Hindlimb muscle (tissue), 1 donor: ENCODE data around the gene SLC49A3. TPM values are rescaled to one million over a fixed set of nuclear protein-coding genes. Genes with fewer than 3 reads are reported as not detected.

Source experiments
- DNase-seq: peaks from one replicate; pipeline ENCODE4 v3.0.0-alpha.2; 2013
- polyA plus RNA-seq: library from polyadenylated mRNA; unstranded; fragments of 120-200 nt; gene quantifications from one replicate; pipeline ENCODE4 v1.2.1, GENCODE V29; 2013; ENCODE audit not compliant: insufficient read length

SLC49A3 gene
- polyA plus RNA-seq, 1 donor = 19.1 TPM

DNA sequence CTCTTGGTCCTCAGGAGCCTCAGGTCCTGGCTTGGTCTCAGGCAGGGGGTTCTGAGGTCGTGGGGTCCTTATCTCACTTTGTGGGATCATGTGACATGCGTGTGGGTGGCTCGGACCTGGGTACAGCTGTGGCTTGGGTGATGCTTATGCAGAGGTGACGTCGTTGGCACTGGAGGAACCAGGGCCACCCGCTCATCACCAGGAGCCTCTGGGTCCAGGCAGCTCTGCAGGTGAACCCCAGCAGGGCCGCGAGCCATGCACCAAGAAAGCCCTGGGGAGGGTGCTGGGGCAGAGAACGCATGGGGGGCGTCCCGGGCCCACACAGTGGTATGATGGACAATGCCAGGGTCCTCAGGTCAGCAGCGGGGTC is 23.6 kb downstream of the SLC49A3 start:
- DNase-seq = no peak

DNA sequence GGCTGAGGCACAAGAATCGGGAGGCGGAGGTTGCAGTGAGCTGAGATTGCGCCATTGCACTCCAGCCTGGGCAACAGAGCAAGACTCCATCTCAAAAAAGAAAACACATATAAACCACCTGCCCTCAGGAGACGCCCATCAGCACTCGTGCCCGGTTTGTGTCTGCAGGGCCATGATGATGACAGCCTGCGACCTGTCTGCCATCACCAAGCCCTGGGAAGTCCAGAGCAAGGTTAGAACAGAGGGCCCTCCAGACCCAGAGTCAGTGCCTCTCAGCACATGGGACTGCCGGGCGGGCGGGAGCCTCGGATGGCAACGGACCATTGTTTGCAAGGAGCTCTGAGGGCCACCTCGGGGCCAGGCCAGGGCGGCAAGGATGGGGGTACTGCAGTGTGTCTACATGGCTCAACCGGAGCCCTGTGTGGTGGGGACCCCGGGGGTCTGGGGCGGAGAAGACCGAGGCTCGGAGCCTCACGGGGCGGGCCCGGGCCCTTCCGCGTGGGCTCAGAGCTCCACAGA is 24.2 kb downstream of the SLC49A3 start:
- DNase-seq = no peak

DNA sequence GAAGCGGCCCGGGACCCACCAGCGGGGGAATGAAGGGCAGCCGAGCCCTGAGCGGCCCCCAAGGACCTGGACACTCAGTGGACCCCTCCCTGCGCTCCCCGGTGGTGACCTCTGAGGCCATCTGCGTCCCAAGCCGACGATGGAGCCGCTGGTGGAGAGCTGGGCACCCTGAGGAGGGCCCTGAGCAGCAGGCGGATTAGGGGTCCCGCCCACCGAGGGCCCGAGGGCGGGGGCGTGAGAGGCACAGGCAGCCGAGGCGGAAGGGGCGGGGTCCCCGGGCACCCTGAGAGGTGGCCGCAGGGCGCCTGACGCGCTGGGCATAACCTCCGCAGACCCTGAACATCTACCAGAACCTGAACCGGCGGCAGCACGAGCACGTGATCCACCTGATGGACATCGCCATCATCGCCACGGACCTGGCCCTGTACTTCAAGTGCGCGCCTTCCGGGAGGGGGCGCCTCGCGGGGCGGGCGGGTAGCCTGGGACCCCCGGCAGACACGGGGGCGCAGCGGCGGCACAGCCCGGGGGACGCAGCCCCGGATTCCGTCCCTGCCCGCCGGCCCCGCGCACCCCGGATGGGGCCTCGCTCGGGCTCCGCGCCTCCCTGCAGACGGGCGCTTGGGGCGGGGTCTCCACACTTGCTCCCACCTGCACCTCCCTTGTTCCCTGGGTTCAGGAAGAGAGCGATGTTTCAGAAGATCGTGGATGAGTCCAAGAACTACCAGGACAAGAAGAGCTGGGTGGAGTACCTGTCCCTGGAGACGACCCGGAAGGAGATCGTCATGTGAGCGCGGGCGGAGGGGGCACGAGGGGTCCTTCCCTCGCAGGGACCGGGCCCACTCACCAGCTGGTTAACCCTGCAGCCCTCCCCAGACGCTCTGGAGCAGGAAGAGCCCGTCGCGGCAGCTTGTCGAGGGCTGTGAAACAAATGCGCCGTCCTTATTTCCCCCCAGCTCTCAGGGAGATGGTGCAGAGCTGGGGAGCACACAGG is 25.2 kb downstream of the SLC49A3 start:
- peak; percentile 49 for DNase-seq

DNA sequence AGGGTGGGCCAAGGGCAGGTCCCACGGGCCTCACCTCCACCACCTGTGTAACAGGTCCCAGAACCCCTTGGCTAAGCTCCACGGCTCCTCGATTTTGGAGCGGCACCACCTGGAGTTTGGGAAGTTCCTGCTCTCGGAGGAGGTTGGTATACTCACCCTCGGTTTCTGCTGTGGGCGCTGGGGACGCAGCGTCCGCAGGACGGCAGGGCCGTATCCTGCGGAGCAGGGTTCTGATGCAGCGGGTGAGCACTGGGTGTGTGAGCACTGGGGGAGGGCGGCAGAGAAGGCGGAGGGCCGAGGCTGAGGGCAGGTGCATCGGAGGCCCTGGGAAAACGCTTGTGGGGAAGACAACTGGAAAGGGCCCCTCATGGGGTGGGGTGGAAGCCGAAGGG is 25.9 kb downstream of the SLC49A3 start:
- DNase-seq = no peak

DNA sequence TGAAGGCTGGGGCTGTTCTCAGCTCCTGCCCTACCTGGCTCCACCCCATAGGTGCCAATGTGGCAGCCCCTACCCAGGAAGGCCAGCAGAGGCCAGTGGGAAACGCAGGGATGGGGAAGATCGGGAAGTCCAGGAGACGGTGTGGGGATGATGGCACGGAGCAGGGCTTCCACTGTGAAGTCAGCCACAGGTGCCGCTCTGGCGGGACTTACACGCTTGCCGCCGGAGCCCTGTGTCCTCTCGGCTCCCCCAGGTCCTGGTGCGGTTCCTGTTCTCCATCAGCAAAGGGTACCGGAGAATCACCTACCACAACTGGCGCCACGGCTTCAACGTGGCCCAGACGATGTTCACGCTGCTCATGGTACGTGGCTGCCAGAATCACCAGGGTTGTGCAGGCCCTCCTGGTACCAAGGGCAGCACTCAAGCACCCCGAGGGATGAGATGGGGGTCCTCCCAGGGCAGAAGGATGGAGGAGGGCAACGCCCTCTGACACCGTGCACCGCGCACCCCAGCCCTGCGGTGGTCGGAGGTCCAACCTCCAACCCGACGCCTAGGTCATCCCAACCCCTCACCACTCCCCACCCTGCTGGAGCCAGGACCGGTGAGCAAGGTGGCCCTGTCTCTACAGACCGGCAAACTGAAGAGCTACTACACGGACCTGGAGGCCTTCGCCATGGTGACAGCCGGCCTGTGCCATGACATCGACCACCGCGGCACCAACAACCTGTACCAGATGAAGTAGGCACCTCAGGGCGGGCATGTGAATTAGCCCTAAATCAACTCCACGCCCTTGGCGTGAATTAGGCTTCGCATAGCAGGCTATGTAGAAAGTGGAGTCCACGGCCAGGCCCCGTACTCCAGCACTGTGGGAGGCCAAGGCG is 26.8 kb downstream of the SLC49A3 start:
- DNase-seq = no peak

DNA sequence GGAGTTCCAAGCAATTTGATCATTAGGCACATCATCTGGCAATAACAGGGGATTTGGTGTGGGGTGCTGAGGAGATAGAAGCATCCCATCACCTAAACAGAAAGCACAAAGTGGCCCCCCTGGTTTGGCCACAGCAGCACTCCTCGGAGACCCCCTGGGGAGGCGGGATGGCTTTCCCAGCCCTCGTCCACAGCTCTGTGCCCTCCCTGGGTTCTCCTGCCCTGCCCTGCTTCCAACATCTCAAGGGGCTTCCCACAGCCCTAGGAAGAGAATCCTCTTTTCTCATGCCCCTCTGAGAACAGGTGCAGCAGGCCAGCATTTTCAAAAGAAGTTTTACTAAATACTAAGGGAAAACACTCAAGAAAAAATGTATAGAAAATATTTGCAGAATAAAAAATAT is 27.7 kb downstream of the SLC49A3 start:
- DNase-seq = no peak

DNA sequence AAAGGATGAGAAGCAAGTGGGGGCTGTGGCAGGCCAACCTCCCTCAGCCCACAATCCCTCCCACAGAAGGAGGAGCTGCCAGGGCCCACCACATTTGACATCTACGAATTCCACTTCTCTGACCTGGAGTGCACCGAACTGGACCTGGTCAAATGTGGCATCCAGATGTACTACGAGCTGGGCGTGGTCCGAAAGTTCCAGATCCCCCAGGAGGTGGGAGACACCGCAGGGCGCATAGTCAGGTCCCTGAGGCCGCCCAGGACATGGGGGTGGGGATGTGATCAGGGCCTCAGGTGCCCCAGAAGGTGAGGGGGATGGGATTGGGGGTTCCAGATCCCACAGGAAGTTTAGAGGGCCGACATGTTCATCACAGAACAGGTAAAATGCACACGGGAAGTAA is 28.6 kb downstream of the SLC49A3 start:
- no peak for DNase-seq

DNA sequence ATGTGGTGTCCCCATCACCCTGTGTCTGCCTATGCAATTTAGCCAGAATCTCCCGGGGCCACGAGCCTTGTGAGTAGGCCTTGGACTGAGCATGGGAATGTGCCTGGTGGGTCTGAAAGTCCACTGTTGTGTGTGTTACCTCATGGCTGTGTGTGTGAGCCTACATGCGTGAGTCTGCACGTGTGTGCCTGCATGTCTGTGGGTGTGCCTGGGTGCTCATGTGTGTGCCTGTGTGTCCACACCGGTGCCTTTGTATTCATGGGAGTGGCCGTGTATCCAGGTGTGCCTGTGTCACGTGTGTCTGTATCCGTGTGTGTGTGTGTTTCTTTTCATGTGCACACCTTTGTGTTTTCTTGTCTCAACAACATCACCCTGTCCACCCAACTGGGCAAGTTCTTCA is 29.1 kb downstream of the SLC49A3 start:
- no peak for DNase-seq

DNA sequence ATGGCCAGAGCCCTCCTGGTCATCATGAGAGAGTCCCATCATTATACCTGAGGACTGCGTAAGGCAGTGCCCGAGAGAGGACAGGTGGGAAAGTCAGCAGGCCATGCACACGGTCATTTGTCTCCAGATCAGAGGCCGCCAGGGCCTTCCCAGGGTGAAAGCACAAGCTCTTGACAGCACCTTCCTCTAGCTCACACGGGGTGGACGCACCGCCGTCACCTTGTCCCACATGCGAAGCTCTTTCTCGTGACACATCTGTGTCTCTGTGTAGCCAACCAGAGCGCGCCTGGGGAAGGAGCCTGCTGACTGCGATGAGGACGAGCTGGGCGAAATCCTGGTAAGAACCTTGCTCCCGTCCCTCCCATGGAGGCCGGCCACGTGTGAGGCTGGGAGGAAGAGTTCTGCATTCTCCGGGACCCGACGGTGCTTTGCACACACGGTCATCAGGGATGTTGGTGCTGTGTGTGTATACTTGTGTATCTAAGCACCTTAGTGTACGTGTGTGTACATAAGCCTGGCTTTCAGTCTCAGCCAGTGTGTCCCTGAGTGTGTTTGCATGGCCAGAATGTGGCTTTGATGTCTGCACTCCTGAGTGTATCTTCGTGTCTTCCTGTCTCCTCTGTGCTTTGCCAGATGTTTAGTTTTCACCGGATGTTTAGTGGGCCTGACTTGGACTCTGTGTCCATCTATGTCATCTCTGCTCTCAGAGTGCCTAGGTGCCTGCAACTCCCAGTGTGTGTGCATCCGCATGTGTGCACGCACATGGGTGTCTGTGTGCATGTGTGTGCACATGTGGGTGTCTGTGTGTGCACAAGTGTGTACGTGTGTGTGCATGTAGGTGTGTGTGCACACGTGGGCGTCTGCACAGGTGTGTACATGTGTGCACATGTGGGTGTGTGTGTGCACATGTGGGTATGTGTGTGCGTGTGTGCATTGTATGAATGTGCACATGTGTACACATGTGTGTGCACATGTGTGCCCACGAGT is 30.0 kb downstream of the SLC49A3 start:
- DNase-seq = no peak

DNA sequence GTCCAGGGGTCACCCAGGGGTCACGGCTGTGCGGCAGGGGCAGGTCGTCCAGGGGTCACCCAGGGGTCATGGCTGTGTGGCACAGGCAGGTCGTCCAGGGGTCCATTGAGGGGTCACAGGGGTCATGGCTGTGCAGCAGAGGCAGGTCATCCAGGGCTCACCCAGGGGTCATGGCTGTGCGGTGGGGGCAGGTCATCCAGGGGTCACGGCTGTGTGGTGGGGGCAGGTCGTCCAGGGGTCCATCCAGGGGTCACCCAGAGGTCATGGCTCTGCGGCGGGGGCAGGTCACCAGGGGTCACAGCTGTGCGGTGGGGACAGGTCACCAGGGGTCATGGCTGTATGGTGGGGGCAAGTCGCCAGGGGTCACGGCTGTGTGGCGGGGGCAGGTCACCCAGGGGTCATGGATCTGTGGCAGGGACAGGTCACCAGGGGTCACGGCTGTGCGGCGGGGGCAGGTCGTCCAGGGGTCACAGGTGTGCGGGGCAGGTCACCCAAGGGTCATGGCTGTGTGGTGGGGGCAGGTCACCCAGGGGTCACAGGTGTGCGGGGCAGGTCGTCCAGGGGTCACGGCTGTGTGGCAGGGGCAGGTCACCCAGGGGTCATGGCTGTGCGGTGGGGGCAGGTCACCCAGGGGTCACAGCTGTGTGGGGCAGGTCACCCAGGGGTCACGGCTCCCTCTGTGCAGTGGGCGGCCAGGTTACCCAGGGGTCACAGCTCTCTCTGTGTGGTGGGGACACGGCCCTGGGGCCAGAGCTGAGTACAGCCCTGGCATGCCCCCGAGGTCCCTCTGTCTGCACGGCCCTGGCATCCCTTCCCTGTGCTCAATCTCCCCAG is 30.9 kb downstream of the SLC49A3 start:
- no peak for DNase-seq

DNA sequence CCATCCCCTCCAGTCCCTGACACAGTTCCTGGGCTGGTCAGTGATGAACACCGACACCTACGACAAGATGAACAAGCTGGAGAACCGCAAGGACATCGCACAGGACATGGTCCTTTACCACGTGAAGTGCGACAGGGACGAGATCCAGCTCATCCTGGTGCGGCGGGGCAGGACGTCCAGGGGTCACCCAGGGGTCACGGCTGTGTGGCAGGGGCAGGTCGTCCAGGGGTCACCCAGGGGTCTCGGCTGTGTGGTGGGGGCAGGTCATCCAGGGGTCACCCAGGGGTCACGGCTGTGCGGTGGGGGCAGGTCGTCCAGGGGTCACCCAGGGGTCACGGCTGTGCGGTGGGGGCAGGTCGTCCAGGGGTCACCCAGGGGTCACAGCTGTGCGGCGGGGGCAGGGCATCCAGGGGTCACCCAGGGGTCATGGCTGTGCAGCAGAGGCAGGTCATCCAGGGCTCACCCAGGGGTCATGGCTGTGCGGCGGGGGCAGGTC is 31.6 kb downstream of the SLC49A3 start:
- no peak for DNase-seq

DNA sequence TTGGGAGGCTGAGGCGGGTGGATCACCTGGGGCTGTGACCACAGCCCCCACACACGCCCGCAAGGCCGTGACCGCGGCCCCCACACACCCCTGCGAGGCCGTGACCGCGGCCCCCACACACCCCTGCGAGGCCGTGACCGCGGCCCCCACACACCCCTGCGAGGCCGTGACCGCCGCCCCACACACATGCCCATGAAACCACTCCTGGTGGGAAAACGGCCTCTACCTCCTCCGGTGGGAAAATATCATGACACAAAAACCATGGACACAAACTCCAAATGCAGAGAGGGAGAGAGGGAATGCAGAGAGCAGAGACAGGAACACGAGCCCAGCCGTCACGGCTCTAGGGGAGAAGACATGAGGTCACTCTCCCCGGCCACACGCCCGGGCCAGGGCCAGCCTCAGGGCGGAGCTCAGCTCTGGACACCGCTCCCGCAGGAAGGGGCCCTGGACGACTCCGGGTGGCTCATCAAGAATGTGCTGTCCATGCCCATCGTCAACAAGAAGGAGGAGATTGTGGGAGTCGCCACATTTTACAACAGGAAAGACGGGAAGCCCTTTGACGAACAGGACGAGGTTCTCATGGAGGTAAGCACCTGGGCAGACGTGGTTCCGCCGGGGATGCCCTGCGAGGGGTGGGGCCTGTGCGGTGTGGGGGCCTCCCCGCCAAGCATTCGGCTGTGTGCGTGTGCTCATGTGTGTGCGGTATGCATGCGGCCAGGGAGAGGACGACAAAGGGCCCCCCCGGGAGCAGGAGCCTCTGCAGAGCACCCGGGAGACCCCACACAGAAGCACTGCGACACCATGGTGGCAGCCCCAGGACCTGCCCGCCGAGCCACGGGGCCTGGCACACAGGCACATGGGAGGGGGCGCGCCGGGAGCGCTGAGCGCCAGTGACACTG is 32.3 kb downstream of the SLC49A3 start:
- DNase-seq = no peak

DNA sequence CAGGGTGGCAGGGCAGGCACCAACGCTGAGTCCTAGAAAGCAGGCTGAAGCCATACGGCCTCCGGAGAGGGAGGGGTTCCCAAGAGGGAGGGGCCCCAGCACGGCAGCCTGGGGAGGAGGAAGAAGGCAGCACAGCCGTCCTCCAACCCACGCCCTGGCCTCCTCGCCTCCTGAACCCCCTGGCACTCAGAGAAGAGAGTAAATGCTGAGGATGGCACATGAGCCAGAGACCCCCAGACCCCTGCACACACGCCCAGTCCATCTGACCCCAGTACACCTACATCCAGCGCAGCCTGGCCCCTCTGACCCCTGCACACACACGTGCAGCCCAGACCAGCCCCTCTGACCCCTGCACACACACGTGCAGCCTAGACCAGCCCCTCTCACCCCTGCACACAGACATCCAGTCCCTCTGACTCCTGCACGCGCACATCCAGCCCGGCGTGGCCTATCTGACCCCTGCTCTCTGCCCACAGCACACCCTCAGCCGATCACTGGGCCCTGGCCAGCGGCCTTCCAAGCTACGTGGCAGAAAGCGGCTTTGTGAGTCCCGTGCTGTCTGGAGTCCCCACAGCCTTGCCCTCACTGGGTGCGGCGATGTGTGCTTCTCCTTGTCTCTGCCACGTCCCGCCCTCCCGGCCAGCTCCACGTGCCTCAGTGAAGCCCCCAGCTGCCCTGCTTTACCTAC is 33.3 kb downstream of the SLC49A3 start:
- DNase-seq = no peak

DNA sequence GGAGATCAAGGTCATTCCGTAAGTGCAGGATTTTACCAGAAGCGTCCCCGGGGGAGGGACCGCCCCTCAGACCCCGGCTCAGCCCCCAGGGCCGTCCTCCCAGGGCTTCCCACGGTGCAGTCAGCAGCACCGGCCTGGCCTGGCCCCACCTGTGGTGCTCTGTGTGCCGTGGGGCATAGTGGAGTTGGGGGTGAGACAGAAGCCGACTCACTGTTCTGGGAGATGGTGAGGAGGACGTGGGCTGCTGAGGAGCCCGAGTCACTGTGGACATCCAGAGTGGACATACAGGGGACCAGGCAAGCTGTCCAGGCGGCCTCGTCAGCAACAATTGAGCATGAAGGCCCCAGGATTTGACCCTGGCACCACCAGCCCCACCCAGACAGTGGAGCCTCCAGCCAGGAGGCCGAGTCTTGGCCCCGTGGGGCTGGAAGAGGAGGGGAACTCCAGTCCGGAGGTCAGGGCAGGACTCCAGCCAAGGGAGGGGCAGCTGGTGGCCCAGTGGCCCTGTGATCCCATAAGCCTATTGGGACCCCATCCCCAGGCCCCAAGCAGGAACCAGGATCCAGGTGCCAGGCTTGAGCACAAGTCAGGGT is 34.0 kb downstream of the SLC49A3 start:
- DNase-seq = no peak

DNA sequence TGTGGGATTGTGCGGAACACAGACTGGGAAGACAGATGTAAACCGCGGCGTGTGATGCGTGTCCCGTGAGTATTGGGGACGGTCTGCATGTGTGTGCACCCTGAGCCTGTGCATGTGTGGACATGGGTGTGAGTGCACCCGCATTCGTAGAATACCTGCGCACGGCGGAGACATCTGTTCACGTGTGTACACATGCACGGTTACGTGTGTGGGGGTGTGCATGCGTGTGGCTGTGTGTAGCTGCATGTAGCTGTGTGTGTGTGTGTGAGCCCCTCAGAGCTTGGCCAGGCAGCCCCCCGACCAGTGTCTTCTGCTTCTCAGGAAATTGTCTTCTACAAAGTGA is 34.5 kb downstream of the SLC49A3 start:
- DNase-seq = no peak

DNA sequence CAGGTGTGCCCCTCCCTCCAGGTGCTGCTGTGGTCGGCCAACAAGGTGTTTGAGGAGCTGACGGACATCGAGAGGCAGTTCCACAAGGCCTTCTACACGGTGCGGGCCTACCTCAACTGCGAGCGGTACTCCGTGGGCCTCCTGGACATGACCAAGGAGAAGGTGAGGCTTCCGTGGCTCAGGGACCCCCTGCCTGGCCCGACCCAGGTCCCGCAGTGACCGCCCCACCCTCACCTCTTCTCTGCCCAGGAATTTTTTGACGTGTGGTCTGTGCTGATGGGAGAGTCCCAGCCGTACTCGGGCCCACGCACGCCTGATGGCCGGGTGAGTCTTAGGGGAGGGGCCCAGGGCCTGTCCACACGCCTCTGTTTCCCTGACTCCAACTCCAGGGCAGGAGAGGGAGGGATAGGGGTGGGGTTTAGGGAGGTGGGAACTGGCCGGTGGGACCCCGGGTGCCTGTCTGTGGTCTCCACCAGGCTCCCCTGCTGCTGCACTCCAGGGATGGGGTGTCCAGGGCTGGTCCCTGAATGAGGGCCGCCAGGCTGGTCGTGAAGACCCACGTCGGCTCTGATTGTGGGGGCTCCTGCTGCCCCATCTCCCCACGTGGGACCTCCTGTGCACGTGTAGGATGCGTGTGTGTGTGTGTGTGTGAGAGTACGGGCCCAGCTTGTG is 35.0 kb downstream of the SLC49A3 start:
- no peak for DNase-seq

DNA sequence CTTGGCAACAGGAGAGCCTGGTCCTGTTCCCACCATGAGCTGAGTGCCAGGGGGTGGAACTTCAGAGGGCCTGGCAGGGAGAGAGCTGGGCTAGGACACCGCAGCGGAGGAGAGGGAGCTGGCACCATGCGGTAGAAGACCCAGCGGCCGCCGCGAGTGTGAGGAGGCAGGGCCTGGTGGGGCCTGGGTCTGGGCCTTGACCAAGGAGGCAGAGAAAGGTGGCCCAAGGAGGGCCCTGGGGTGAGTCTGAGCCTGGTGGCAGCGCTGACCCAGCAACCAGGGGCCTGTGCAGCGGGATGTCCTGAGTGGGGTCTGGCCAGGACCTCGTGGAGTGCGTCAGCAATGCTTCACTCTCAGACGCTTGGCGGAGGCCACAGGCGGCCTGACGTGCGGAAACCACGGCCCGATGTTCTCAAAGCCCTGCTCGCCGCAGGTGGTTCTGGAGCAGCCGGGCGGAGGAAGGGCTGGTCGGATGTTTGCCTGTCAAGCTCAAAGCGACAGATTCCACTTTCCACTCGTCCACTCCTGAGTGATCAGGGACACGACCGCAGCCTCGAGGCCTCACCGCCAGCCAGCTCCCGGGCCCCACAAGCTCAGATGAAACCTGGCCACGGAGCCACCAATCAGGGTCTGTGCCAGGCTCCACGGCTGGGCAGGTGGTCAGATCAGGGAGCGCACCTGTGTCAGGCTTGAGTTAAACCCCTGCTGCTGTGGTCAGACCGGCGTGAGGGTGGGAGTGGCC is 35.7 kb downstream of the SLC49A3 start:
- DNase-seq = no peak
